OCI-LY1 (cell line): ENCODE results near the gene ATF7IP.

Experiments
- H2AFZ ChIP-seq: fragments of 200-600 bp; sonication (generic), shearing (Covaris generic); 2 replicates; pipeline ENCODE4 v1.6.0; 2014; ENCODE audit warnings: antibody characterized with exemption, mild to moderate bottlenecking, low read length
- H3F3A ChIP-seq: fragments of 200-600 bp; sonication (generic), shearing (Covaris generic); 2 replicates; pipeline ENCODE4 v1.6.0; 2014; ENCODE audit warnings: mild to moderate bottlenecking, antibody characterized with exemption, low read length, moderate library complexity; ENCODE audit not compliant: insufficient read depth
- H3K27ac ChIP-seq: fragments of 200-600 bp; sonication (generic); 2 replicates; pipeline ENCODE4 v1.5.1; 2014; ENCODE audit warnings: low read length, mixed run types, mild to moderate bottlenecking, low read depth; ENCODE audit not compliant: poor library complexity, severe bottlenecking
- H3K27me3 ChIP-seq: fragments of 200-600 bp; sonication (generic); 2 replicates; pipeline ENCODE4 v1.6.0; 2014; ENCODE audit warnings: antibody characterized with exemption, mild to moderate bottlenecking, low read length, moderate library complexity; ENCODE audit not compliant: insufficient read depth
- H3K36me3 ChIP-seq: fragments of 200-600 bp; sonication (generic); 2 replicates; pipeline ENCODE4 v1.6.1; 2014; ENCODE audit warnings: mild to moderate bottlenecking, antibody characterized with exemption, low read length, moderate library complexity, mixed read lengths; ENCODE audit not compliant: insufficient read depth
- H3K4me1 ChIP-seq: fragments of 200-600 bp; sonication (generic); 2 replicates; pipeline ENCODE4 v1.5.1; 2014; ENCODE audit warnings: mild to moderate bottlenecking, low read length, moderate library complexity; ENCODE audit not compliant: insufficient read depth, severe bottlenecking
- H3K4me2 ChIP-seq: fragments of 200-600 bp; sonication (generic), shearing (Covaris generic); 2 replicates; pipeline ENCODE4 v1.6.1; 2014; ENCODE audit warnings: low read length
- H3K4me3 ChIP-seq: fragments of 200-600 bp; sonication (generic); 2 replicates; pipeline ENCODE4 v1.5.1; 2014; ENCODE audit warnings: low read length, low read depth, mild to moderate bottlenecking, mixed read lengths; ENCODE audit not compliant: poor library complexity, severe bottlenecking
- H3K79me2 ChIP-seq: fragments of 200-600 bp; shearing (Covaris generic); 2 replicates; pipeline ENCODE4 v1.6.1; 2016; ENCODE audit warnings: mixed run types, low read length, mixed read lengths; ENCODE audit not compliant: insufficient read depth
- H3K9ac ChIP-seq: fragments of 200-600 bp; sonication (generic), shearing (Covaris generic); 2 replicates; pipeline ENCODE4 v1.6.1; 2014; ENCODE audit warnings: mild to moderate bottlenecking, low read length, mixed read lengths
- H3K9me2 ChIP-seq: fragments of 200-600 bp; sonication (generic), shearing (Covaris generic); 2 replicates; pipeline ENCODE4 v1.6.1; 2014; ENCODE audit warnings: low read depth, mild to moderate bottlenecking, low read length, mixed read lengths
- H3K9me3 ChIP-seq: fragments of 200-600 bp; shearing (Covaris generic); 2 replicates; pipeline ENCODE4 v1.6.1; 2014; ENCODE audit warnings: low read length, mixed read lengths
- H4K20me1 ChIP-seq: fragments of 200-600 bp; sonication (generic), shearing (Covaris generic); 2 replicates; pipeline ENCODE4 v1.6.0; 2016; ENCODE audit warnings: mild to moderate bottlenecking, low read length; ENCODE audit not compliant: insufficient read depth
- CTCF ChIP-seq: fragments of 200-600 bp; sonication (generic), shearing (Covaris generic); IDR thresholded peaks from 2 replicates; pipeline ENCODE4 v1.5.1; 2017; ENCODE audit warnings: mild to moderate bottlenecking, antibody characterized with exemption, low read length, moderate library complexity, mixed read lengths
- EZH2 ChIP-seq: fragments of 200-600 bp; sonication (generic), shearing (Covaris generic); IDR thresholded peaks from 2 replicates; pipeline ENCODE4 v1.8.0; 2017; ENCODE audit warnings: borderline replicate concordance, mixed run types, mild to moderate bottlenecking, antibody characterized with exemption, low read length, moderate library complexity, mixed read lengths

Gene ATF7IP

DNA sequence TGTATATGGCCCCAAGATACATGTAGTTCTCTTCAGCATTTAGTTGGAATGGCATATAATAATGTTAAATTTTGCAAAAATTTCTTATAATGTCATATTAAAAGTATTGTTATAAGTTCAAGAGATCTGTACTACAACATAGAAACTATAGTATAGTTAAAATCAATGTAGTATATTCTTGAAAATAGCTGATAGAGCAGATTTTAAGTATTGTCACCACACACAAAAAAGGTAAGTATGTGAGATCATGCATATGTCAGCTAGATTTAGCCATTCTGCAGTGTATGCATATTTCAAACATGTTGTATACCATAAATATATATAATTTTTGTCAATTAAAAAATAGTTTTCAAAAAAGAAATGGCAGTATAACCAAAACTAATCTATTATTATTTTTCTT lies 115.7 kb downstream of the ATF7IP start:
- Histone ChIP-seq H3K36me3 (peaks cover 78% of the 10 kb centered on the region), H3K79me2 (no peaks in the 10 kb centered on the region), H4K20me1 (no peaks in the 10 kb centered on the region), H2AFZ (no peak overlapping the region), H3K9me2 (no peaks in the 10 kb centered on the region), H3K9ac (no peak overlapping the region), H3K4me2 (no peak overlapping the region), H3F3A (no peaks in the 10 kb centered on the region), H3K4me3 (no peak overlapping the region), H3K4me1 (no peaks in the 10 kb centered on the region), H3K27ac (no peak overlapping the region), H3K9me3 (no peaks in the 10 kb centered on the region), H3K27me3 (no peaks in the 10 kb centered on the region)
- TF ChIP-seq CTCF: no peak
- TF ChIP-seq EZH2: no peak

- Histone ChIP-seq H2AFZ (no peak overlapping the region), H3K27ac (no peak overlapping the region), H3K4me1 (no peaks in the 10 kb centered on the region), H3K4me3 (no peak overlapping the region), H3K9me3 (no peaks in the 10 kb centered on the region), H3K79me2 (no peaks in the 10 kb centered on the region), H3K9me2 (no peaks in the 10 kb centered on the region), H4K20me1 (no peaks in the 10 kb centered on the region), H3K9ac (no peak overlapping the region), H3K27me3 (no peaks in the 10 kb centered on the region), H3K4me2 (no peak overlapping the region), H3F3A (no peaks in the 10 kb centered on the region), H3K36me3 (peaks cover 80% of the 10 kb centered on the region)
- TF ChIP-seq CTCF: no peak
- TF ChIP-seq EZH2: no peak
Measured at GRCh38 chr12:14482361-14482760, 116.9 kb downstream of the ATF7IP start.

DNA sequence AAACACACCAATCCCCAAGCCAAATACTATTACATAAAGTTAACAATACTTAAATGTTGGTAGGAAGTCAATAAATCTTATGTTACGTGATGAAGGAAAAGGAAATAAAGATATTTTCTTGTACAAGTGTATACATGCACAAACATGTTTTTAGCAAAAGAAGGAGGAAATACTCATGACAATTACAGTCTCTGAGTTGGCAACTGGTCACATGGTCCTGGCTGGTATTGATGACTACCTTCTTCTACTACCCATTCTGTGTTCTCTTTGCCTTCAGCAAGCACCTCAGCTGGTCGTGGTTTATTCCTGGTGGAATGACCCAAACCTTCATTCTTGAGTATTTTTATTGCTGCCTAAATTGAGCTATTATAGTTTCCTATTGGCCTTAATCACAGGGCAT lies 117.4 kb downstream of the ATF7IP start:
- no peak for TF ChIP-seq CTCF
- no peak for TF ChIP-seq EZH2

More for the DNA sequence above, 117.4 kb downstream of the ATF7IP start:
- Histone ChIP-seq H3K27me3 (no peaks in the 10 kb centered on the region), H3K79me2 (no peaks in the 10 kb centered on the region), H3K27ac (no peak overlapping the region), H3K4me2 (no peak overlapping the region), H2AFZ (no peak overlapping the region), H3K36me3 (peaks cover 80% of the 10 kb centered on the region), H3F3A (no peaks in the 10 kb centered on the region), H4K20me1 (no peaks in the 10 kb centered on the region), H3K4me3 (no peak overlapping the region), H3K9me2 (no peaks in the 10 kb centered on the region), H3K9ac (no peak overlapping the region), H3K9me3 (no peaks in the 10 kb centered on the region), H3K4me1 (no peaks in the 10 kb centered on the region)
